Pancreas (tissue), 10 donors: ENCODE results near the gene CFAP57. TPM values are rescaled to one million over a fixed set of nuclear protein-coding genes. Genes with fewer than 3 reads are reported as not detected.

Experiments
- ATAC-seq, 4 donors: fragments of 200-7000 bp; cut with Tn5 transposase; one replicate each; pipeline versions ENCODE4 v1.8.0 to v1.9.1; 2020; ENCODE audit warnings: mild to moderate bottlenecking in 4 of 4, moderate library complexity in 4 of 4
- DNase-seq, 6 donors: peaks; one replicate each; pipeline ENCODE4 v3.0.0-alpha.2; 2020
- FAIRE-seq: peaks from 2 replicates; lab custom pipeline; 2012; peaks lifted over from hg19 to GRCh38; lab: Jason Lieb, UNC
- H3K27ac ChIP-seq, 4 donors: fragments of 200-600 bp; sonication (generic); 1 replicate in 3 of 4; 2 replicates in 1 of 4; pipeline versions ENCODE4 v1.5.0 to v1.8.0; 2020
- H3K27me3 ChIP-seq, 4 donors: fragments of 200-600 bp; one replicate each; pipeline ENCODE4 v1.8.0; 2021
- H3K36me3 ChIP-seq, 3 donors: fragments of 200-600 bp; sonication (generic) in 1 of 3; one replicate each; pipeline versions ENCODE4 v1.5.0 to v1.8.0; 2020 to 2021
- H3K4me1 ChIP-seq, 3 donors: fragments of 200-600 bp; one replicate each; pipeline ENCODE4 v1.8.0; 2021
- H3K4me3 ChIP-seq, 4 donors: fragments of 200-600 bp; sonication (generic) in 2 of 4; one replicate each; pipeline versions ENCODE4 v1.5.0 to v1.8.0; 2020 to 2021
- H3K9me3 ChIP-seq, 4 donors: fragments of 200-600 bp; one replicate each; pipeline ENCODE4 v1.8.0; 2021
- CTCF ChIP-seq, 4 donors: fragments of 200-600 bp; sonication (generic) in 3 of 4; IDR thresholded peaks; one replicate each; pipeline versions ENCODE4 v1.5.0 to v1.8.0; 2021; ENCODE audit warnings: antibody characterized with exemption in 4 of 4
- WGBS, 2 donors: extraction: QIAGEN DNeasy Blood & Tissue Kit; methylation state at CpG; one replicate each; pipeline ENCODE4 v1.1.7; 2013; 5-methylcytosine and 5-hydroxymethylcytosine counted together
- intact Hi-C, 3 donors: fragments of 100-400 bp; cut with DNase I; formaldehyde crosslinking; loops; one replicate each; pipeline versions ENCODE4 v1.11.1 to v1.14.2; 2022
- polyA plus RNA-seq, 2 donors: library from polyadenylated mRNA; stranded (reverse); fragments of 200-250 nt; gene quantifications; one replicate each; pipeline ENCODE4 v1.2.3, GENCODE V29; 2013
- total RNA-seq, 6 donors: library from RNA; stranded (reverse); fragmentation: NEBNext Ultra II Directional in 4 of 6; extraction: Animal tissue kit (Norgen Biotek cat#: 25700) in 4 of 6; gene quantifications; one replicate each; pipeline versions ENCODE4 v1.2.1 to v1.2.4, GENCODE V29; 2021 to 2023
- donor health status: healthy with polysubstance abuse.
- donor health status: DM: no; HTN: no; CAD: no; lungs with moderate emphysema.
- donor health status: DM: no; HTN: no; CAD: no.
- donor health status: control.
- donor health status: control.
- donor health status: Bipolar disorder and iron deficiency.
- donor health status: DM: yes; HTN: yes; CAD: no.
- donor health status: DM: no; HTN: no; CAD: no.
- donor health status: DM: no; HTN: no; CAD: no.
- donor health status: DM: yes; HTN: yes; CAD: no.

Gene CFAP57
- total and polyA plus RNA-seq, 8 donors = 0.14 to 0.61 (median 0.21) TPM

- 47 to 52% methylated on average over 12 of the region's 12 CpGs for WGBS, 2 donors
- H3K9me3 ChIP-seq = no peaks in the 10 kb centered on the region
- ATAC-seq (peak in 2 of 4 donors; percentile 1 to 34), FAIRE-seq (no peak), DNase-seq (peak in 3 of 6 donors; percentile 3 to 15 (median 12))
- H3K27ac ChIP-seq = peak overlapping the region; percentile 53 to 70 (median 68)
- H3K4me1 ChIP-seq = peaks cover 0 to 15% (median 8%) of the 10 kb centered on the region in 3 donors
- H3K4me3 ChIP-seq = no peak overlapping the region
- H3K27me3 ChIP-seq = no peaks in the 10 kb centered on the region
- no peak for TF ChIP-seq CTCF (IDR thresholded peaks at IDR 0.05)
- intact Hi-C loops = no loop called here
- peaks cover 0 to 5% (median 0%) of the 10 kb centered on the region in 3 donors for H3K36me3 ChIP-seq
Measured at GRCh38 chr1:43275826-43276620, 103.9 kb downstream of the CFAP57 start.

GRCh38 chr1:43276673-43277072 is 104.5 kb downstream of the CFAP57 start:
- peak overlapping the region; percentile 53 to 70 (median 68) for H3K27ac ChIP-seq
- FAIRE-seq (no peak), ATAC-seq (peak; percentile 68 to 89 (median 76)), DNase-seq (peak in 3 of 6 donors; percentile 52 to 62 (median 58))
- H3K36me3 ChIP-seq = peaks cover 0 to 5% (median 0%) of the 10 kb centered on the region in 3 donors
- no peak for TF ChIP-seq CTCF (IDR thresholded peaks at IDR 0.05)
- H3K27me3 ChIP-seq = no peaks in the 10 kb centered on the region
- WGBS, 2 donors = 12 to 13% methylated on average over 7 of the region's 7 CpGs
- H3K4me3 ChIP-seq = no peak overlapping the region
- intact Hi-C loops = no loop called here
- H3K9me3 ChIP-seq = no peaks in the 10 kb centered on the region
- peaks cover 0 to 15% (median 8%) of the 10 kb centered on the region in 3 donors for H3K4me1 ChIP-seq

- H3K27me3 ChIP-seq = no peaks in the 10 kb centered on the region
- intact Hi-C loops = no loop called here
- H3K36me3 ChIP-seq = peaks cover 0 to 5% (median 0%) of the 10 kb centered on the region in 3 donors
- no peak overlapping the region for H3K4me3 ChIP-seq
- H3K4me1 ChIP-seq = peaks cover 0 to 15% (median 8%) of the 10 kb centered on the region in 3 donors
- 60 to 76% methylated on average over 7 of the region's 7 CpGs for WGBS, 2 donors
- peak overlapping the region; percentile 53 to 70 (median 68) for H3K27ac ChIP-seq
- DNase-seq (no peak), ATAC-seq (peak in 1 of 4 donors; percentile 2), FAIRE-seq (no peak)
- no peaks in the 10 kb centered on the region for H3K9me3 ChIP-seq
- no peak for TF ChIP-seq CTCF (IDR thresholded peaks at IDR 0.05)
Measured at GRCh38 chr1:43277116-43277876, 105.2 kb downstream of the CFAP57 start.

GRCh38 chr1:43279161-43279560 is 107.0 kb downstream of the CFAP57 start:
- Histone ChIP-seq H3K9me3 (no peaks in the 10 kb centered on the region), H3K27me3 (no peaks in the 10 kb centered on the region), H3K27ac (no peak overlapping the region), H3K36me3 (no peaks in the 10 kb centered on the region), H3K4me1 (peaks cover 8 to 26% (median 10%) of the 10 kb centered on the region in 3 donors), H3K4me3 (no peak overlapping the region)
- TF ChIP-seq CTCF (IDR thresholded peaks at IDR 0.05) = no peak
- ATAC-seq (no peak), DNase-seq (no peak), FAIRE-seq (no peak)
- intact Hi-C loops = no loop called here
- WGBS, 2 donors = 86 to 93% methylated on average over 5 of the region's 5 CpGs
